Sigmoid colon (tissue), 7 donors: ENCODE data around the gene EPHA1. TPM values are rescaled to one million over a fixed set of nuclear protein-coding genes. Genes with fewer than 3 reads are reported as not detected.

ENCODE experiments used
- DNase-seq: peaks from one replicate; pipeline ENCODE4 v3.0.0-alpha.2; 2019
- H3K27ac ChIP-seq, 4 donors: fragments of 200-600 bp; sonication (generic); one replicate each; pipeline ENCODE4 v1.5.1; 2016 to 2019; ENCODE audit warnings: mild to moderate bottlenecking in 1 of 4
- H3K27me3 ChIP-seq, 3 donors: fragments of 200-600 bp; sonication (generic); one replicate each; pipeline ENCODE4 v1.5.1; 2019; ENCODE audit warnings: mild to moderate bottlenecking in 1 of 3
- H3K36me3 ChIP-seq, 4 donors: fragments of 200-600 bp; sonication (generic); one replicate each; pipeline ENCODE4 v1.5.1; 2016 to 2019
- H3K4me1 ChIP-seq, 4 donors: fragments of 200-600 bp; sonication (generic); one replicate each; pipeline ENCODE4 v1.5.1; 2017 to 2019
- H3K4me3 ChIP-seq, 4 donors: fragments of 200-600 bp; sonication (generic); one replicate each; pipeline ENCODE4 v1.5.1; 2017 to 2019; ENCODE audit warnings: mild to moderate bottlenecking in 2 of 4, moderate library complexity in 1 of 4
- H3K9me3 ChIP-seq, 4 donors: fragments of 200-600 bp in 3 of 4; sonication (generic) in 3 of 4; one replicate each; pipeline versions ENCODE4 v1.5.1 to v1.6.1; 2013 to 2019
- EP300 ChIP-seq, 4 donors: sonication (generic); formaldehyde crosslinking; IDR thresholded peaks; one replicate each; pipeline ENCODE4 v1.6.1; 2017; ENCODE audit warnings: antibody characterized with exemption in 4 of 4
- POLR2A ChIP-seq, 2 donors: fragments of 450-650 bp; IDR thresholded peaks; one replicate each; pipeline ENCODE4 v1.6.1; 2016; ENCODE audit warnings: antibody characterized with exemption in 2 of 2, mild to moderate bottlenecking in 2 of 2, moderate library complexity in 2 of 2
- POLR2AphosphoS5 ChIP-seq, 4 donors: sonication (generic); formaldehyde crosslinking; IDR thresholded peaks; one replicate each; pipeline ENCODE4 v1.6.1; 2017; ENCODE audit warnings: antibody characterized with exemption in 4 of 4
- WGBS, 2 donors: extraction: QIAGEN DNeasy Blood & Tissue Kit; methylation state at CpG; one replicate each; pipeline ENCODE4 v1.1.7; 2013; 5-methylcytosine and 5-hydroxymethylcytosine counted together
- intact Hi-C: fragments of 100-400 bp; cut with DNase I; formaldehyde crosslinking; loops from one replicate; pipeline ENCODE4 v1.15.1; 2023
- polyA plus RNA-seq, 3 donors: library from polyadenylated mRNA; stranded (reverse); fragments of 200-250 nt; gene quantifications; one replicate each; pipeline ENCODE4 v1.2.3, GENCODE V29; 2013
- total RNA-seq, 4 donors: library from RNA; depleted of rRNA; stranded (reverse); fragments of >200 nt; gene quantifications; one replicate each; pipeline ENCODE4 v1.1.0, GENCODE V29; 2016
- TF ChIP-seq, protein P1 (sequence below), 4 experiments: fragments of 450-650 bp in 3 of 4; fragments of 200-600 bp in 1 of 4; IDR thresholded peaks; one replicate each; pipeline ENCODE4 v1.5.1; 2016 to 2019; ENCODE audit warnings: antibody characterized with exemption in 4 of 4, mild to moderate bottlenecking in 3 of 4, moderate library complexity in 2 of 4
- donor health status: healthy with polysubstance abuse.
- donor health status: Bipolar disorder and iron deficiency.
- donor health status: healthy.

The EPHA1 gene
- total and polyA plus RNA-seq, 7 donors = 0.14 to 10.2 (median 1.5) TPM; not detected in 2

DNA sequence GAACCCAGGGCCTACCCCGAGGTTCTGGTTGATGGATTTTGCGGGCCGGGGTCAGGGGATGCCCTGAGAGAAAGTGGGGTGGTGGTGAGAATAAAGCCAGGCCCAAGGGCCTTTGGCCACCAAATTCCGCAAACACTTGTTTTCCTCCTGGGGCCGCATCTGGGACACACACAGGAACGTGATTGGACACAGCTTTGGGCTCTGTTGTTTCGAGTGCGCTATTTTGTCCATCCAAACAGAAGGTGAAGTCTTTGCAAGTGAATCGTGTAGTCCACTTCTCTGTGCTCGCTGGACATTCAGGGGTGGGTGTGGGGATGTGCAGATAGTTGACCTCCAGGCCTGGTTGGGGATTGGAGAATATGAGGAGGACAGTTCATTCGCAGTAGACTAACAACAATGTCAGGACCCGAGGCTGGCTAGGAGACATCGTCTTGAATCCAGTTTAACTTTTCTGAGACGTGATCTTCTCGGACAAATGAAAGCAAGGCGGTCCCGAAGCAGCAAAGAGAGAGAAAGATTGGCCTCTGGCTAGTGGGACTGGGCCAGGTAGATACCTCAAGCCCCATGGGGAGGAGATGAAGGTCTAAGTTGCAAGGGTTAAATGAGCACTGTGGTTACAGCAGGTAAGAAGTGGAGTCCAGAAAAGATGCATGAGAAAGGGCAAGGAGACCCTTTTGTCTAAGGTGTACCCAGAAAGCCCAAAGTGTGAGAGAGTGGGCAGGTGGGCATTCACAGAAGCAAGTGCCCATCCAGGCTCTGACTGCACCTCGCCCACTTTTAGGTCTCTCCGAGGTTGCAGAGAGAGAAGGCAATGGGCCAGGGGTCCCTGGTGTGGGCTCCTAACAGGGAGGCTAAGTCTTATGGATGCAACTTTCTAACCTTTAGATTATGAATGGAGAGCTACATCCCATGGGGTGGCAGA, 45.4 kb downstream of the EPHA1 start:
- H3K9me3 ChIP-seq = no peaks in the 10 kb centered on the region
- H3K27me3 ChIP-seq = peaks cover 0 to 16% (median 3%) of the 10 kb centered on the region in 3 donors
- TF ChIP-seq EP300 (IDR thresholded peaks at IDR 0.05) = no peak
- no peaks in the 10 kb centered on the region for H3K36me3 ChIP-seq
- intact Hi-C loops = loop anchor here (5.0 kb wide), 1 partner anchor 49 kb away; no protein-coding TSS in a partner anchor
- no peak for DNase-seq
- WGBS, 2 donors = 62 to 68% methylated on average over 19 of the region's 19 CpGs
- peak overlapping the region in 3 of 4 donors; percentile 39 to 66 (median 52) for H3K27ac ChIP-seq
- H3K4me3 ChIP-seq = peak overlapping the region; percentile 14 to 86 (median 74)
- peaks cover 0 to 31% (median 23%) of the 10 kb centered on the region in 4 donors for H3K4me1 ChIP-seq

DNA sequence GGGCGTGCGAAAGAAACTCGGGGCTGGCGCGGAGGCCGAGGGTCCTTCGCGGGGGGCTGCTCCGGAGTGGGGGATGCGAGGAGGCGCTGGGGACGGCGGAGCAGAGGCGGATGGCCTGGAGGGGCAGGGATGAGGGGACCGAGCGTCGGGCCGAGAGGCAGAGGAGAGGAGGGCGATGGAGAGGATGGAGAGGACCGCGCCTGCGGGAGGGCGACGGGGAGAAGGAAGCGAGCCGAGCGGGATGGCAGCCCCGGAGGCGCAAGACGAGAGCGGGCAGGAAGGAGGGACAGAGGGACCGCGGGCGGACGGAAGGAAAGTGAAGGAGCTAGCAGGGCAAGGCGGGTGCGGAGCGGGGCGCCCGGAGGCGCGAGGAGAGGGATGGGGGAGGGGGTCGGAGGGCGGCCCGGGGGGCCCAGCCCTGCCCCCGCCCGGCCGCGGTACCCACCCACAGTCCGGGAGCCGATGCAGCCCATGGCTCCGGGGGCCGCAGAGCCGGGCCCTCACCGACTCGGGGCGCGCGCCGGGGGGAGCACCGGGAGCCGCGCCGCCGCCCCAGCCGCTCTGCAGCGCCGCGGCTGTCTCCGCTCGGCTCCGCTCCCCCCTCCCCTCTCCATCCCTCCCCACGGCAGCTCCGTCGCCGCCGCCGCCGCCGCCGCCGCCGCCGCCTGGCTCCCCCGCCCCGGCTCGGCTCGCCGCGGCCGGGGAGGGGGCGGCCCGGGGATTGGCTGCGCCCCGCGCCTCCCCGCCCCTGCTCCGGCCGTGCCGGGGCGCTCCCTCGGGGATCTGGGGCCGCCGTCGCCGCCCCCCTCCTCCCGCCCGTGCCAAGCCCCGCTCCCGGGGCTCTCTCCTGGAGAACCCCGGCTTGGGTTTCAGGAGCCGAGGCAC, 46.3 kb downstream of the EPHA1 start, which contains the start of gene FAM131B:
FAM131B (minus strand) TSS at position 583 of the 885 bp plus-strand sequence; CDS start at position 473, 110 bp downstream.
- intact Hi-C loops = loop anchor here (5.0 kb wide), 1 partner anchor 50 kb away; no protein-coding TSS in a partner anchor
- WGBS, 2 donors = 1% methylated on average over 112 of the region's 112 CpGs

DNA sequence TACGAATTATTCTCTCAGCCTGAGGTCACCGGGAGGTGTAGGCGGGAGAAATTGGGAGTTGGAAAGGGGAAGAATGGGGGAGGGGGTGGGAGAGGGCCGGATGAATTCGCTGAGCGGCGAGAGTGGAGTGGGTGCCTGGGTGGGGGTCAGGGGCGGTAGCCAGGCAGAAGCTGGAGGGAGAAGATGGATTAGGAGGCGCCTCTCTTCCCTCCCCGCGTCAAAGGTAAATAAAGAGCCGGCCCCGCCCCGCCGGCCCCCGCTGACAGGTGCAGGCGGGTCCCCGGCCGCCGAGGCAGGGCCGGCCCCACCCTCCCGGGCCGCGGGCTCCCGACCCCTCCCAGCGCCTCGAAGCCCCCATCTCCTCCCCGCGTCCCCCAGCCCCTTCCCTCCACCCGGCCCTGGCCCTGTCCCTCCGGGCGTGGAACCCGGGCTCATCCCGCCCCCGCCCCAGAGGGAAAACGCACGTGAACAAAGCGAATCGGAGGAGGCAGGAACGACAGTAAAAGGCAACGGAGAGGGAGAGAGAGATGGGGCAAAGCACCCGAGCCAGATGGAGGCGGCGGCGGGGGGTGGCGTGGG, 47.0 kb downstream of the EPHA1 start:
- DNase-seq = peak; percentile 54
- H3K27me3 ChIP-seq = peaks cover 0 to 16% (median 3%) of the 10 kb centered on the region in 3 donors
- peaks cover 0 to 23% (median 17%) of the 10 kb centered on the region in 4 donors for H3K4me1 ChIP-seq
- H3K36me3 ChIP-seq = peaks cover 0 to 3% (median 0%) of the 10 kb centered on the region in 4 donors
- no peaks in the 10 kb centered on the region for H3K9me3 ChIP-seq
- TF ChIP-seq EP300 (IDR thresholded peaks at IDR 0.05) (no peak), POLR2A (IDR thresholded peaks at IDR 0.05) (no peak), POLR2AphosphoS5 (IDR thresholded peaks at IDR 0.05) (no peak)
- TF ChIP-seq, protein P1, sequence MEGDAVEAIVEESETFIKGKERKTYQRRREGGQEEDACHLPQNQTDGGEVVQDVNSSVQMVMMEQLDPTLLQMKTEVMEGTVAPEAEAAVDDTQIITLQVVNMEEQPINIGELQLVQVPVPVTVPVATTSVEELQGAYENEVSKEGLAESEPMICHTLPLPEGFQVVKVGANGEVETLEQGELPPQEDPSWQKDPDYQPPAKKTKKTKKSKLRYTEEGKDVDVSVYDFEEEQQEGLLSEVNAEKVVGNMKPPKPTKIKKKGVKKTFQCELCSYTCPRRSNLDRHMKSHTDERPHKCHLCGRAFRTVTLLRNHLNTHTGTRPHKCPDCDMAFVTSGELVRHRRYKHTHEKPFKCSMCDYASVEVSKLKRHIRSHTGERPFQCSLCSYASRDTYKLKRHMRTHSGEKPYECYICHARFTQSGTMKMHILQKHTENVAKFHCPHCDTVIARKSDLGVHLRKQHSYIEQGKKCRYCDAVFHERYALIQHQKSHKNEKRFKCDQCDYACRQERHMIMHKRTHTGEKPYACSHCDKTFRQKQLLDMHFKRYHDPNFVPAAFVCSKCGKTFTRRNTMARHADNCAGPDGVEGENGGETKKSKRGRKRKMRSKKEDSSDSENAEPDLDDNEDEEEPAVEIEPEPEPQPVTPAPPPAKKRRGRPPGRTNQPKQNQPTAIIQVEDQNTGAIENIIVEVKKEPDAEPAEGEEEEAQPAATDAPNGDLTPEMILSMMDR (IDR thresholded peaks at IDR 0.05) = no peak
- intact Hi-C loops = loop anchor here (5.0 kb wide), 1 partner anchor 51 kb away; no protein-coding TSS in a partner anchor
- H3K27ac ChIP-seq = peak overlapping the region in 3 of 4 donors; percentile 60 to 71 (median 66)
- peak overlapping the region; percentile 53 to 86 (median 74) for H3K4me3 ChIP-seq
- WGBS, 2 donors = 3 to 6% methylated on average over 45 to 46 of the region's 46 CpGs

More for the DNA sequence above, 46.3 kb downstream of the EPHA1 start, which contains the start of gene FAM131B:
- peak; percentile 67 for DNase-seq
- peak within 1 kb of the TSS in 3 of 4 donors; percentile 60 to 71 (median 66) for H3K27ac ChIP-seq
- H3K27me3 ChIP-seq = peaks cover 0 to 16% (median 3%) of the 10 kb centered on the region in 3 donors
- peak within 1 kb of the TSS; percentile 53 to 86 (median 74) for H3K4me3 ChIP-seq
- no peaks in the 10 kb centered on the region for H3K9me3 ChIP-seq
- no peaks in the 10 kb centered on the region for H3K36me3 ChIP-seq
- TF ChIP-seq POLR2AphosphoS5 (IDR thresholded peaks at IDR 0.05) = no peak
- TF ChIP-seq, protein P1 (IDR thresholded peaks at IDR 0.05) = no peak
- no peak for TF ChIP-seq EP300 (IDR thresholded peaks at IDR 0.05)
- TF ChIP-seq POLR2A (IDR thresholded peaks at IDR 0.05) = no peak
- H3K4me1 ChIP-seq = peaks cover 0 to 23% (median 17%) of the 10 kb centered on the region in 4 donors

DNA sequence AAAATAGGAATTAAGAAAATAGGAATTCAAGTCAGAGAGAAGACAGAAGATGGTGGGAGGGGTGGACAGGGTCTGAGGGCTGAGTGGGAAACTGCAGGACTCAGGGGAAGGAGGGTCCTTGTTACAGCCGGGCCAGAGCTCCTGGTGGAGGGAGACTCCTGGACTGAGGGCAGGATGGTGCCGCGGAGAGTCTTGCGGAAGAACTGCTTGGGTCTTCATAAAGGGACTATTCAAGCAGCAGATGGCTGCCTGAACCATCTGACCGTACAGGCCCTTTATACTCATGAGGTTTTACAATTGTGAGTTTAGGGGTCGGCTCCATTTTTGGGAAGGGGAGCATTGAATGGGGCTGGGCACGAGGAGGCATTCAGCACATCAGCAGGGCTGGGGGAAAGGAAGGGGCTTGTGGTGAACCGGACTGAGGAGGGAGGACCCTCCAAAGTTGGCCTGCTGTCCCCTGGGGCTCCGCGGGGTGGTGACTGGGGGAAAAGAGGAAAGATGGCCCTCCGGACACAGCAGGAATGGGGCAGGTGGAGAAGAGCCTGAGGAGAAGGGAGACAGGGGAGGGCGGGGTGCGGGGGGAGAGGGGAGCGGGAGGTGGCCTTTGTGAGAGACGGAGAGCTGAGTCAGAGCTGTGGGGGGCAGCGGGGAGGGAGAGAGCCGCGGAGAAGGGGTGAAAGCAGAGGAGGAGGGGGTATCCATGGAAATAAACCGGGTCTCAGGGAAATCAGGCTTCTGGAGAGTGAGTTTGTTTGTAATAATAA, 47.7 kb downstream of the EPHA1 start:
- peaks cover 0 to 16% (median 3%) of the 10 kb centered on the region in 3 donors for H3K27me3 ChIP-seq
- 33 to 53% methylated on average over 19 of the region's 19 CpGs for WGBS, 2 donors
- H3K36me3 ChIP-seq = peaks cover 0 to 8% (median 0%) of the 10 kb centered on the region in 4 donors
- H3K9me3 ChIP-seq = no peaks in the 10 kb centered on the region
- H3K4me3 ChIP-seq = peak overlapping the region in 2 of 4 donors; percentile 77 to 86
- peak overlapping the region in 1 of 4 donors; percentile 71 for H3K27ac ChIP-seq
- DNase-seq = peak; percentile 64
- TF ChIP-seq, protein P1 (IDR thresholded peaks at IDR 0.05) = no peak
- TF ChIP-seq POLR2AphosphoS5 (IDR thresholded peaks at IDR 0.05) (no peak), EP300 (IDR thresholded peaks at IDR 0.05) (no peak), POLR2A (IDR thresholded peaks at IDR 0.05) (no peak)
- intact Hi-C loops = loop anchor here (5.0 kb wide), 1 partner anchor 51 kb away; no protein-coding TSS in a partner anchor
- H3K4me1 ChIP-seq = peaks cover 0 to 23% (median 17%) of the 10 kb centered on the region in 4 donors
